Ramos (cell line): ENCODE measurements around the gene WSCD2.

Experiments used
- in situ Hi-C: fragments of 300-500 bp; cut with MboI; formaldehyde crosslinking; loops from one replicate; pipeline ENCODE4 v1.14.3; 2022; ENCODE audit warnings: low sequenced_read_pairs; ENCODE audit not compliant: unreplicated experiment

The WSCD2 gene

DNA sequence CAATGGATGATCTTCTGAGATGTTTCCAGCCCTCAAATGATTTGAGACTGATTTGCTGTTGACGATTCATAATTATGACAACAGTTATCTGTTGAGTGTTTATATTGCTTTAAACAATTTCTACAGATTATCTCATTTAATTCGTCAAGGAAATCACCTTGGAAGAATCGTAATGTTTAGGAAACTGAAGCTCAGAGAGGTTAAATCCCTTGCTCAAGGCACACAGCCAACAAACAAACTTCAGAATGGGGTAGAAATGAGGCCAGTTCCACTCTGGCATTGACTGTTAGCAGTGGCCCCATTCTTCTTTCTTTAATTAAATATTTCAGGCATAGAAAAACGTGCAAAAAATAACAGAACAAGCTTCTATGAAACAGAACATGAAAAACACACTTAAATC is 4.0 kb upstream of the WSCD2 start:
- in situ Hi-C loops, result no loop called here

DNA sequence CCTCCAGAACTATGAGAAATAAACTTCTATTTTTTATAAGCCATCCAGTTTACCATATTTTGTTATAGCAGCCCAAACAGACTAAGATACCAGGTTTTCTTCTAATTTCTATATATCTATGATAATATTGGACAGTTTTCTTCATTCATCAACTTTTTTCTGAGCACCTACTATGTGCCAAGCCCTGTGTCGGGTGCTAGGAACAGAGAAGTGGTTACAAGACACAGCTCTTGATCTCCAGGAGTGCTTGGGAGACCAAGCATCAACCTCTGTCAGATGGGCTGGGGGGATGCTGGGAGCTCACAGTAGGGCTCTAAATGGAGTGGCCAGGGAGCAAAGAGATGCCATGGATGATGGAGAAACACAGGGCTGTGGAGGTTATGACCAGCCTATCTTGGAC is 2.9 kb upstream of the WSCD2 start:
- in situ Hi-C loops, result no loop called here

DNA sequence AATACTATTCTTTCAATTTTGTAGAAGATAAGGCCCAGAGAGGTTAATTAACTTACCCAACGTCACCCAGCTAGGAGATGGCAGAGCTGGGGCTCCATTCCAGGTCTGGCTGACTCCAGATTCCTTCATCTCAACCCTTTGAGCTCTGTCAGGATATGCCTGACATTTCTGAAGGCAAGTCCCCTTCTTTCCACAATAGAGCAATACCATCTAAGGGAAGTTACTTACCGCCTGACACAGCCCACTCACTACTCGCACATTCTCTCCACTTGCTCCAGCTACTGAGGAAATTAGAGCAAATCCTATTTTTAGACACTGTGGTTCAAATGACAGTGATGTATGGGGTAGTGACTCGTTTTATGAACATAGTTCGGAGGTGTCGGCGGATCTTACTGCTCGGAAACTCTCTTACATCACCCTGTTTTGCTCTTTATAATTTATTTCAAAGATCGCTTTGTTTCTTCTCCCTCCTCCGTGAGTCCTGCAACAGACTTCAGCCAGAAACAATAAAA is 2.0 kb upstream of the WSCD2 start:
- in situ Hi-C loops, result no loop called here

DNA sequence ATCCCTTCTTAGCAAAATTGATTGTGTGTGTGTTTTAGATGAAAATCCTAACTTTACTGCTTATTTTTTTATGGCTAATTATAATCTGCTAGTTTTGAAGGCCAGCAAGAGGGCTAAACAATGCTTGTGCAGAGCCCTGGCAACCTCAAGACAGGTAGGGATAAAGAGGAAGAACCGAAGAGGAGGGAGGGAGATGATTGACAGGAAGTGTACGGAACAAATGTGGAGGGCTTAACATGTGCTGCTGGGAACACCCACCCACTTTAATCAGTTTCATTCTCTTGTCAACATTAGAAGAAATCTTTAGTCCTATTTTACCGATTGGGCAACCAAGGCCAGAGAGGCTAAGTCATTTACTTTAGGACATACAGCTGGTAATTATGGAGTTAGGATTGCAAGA is 1.4 kb upstream of the WSCD2 start:
- in situ Hi-C loops, result no loop called here

DNA sequence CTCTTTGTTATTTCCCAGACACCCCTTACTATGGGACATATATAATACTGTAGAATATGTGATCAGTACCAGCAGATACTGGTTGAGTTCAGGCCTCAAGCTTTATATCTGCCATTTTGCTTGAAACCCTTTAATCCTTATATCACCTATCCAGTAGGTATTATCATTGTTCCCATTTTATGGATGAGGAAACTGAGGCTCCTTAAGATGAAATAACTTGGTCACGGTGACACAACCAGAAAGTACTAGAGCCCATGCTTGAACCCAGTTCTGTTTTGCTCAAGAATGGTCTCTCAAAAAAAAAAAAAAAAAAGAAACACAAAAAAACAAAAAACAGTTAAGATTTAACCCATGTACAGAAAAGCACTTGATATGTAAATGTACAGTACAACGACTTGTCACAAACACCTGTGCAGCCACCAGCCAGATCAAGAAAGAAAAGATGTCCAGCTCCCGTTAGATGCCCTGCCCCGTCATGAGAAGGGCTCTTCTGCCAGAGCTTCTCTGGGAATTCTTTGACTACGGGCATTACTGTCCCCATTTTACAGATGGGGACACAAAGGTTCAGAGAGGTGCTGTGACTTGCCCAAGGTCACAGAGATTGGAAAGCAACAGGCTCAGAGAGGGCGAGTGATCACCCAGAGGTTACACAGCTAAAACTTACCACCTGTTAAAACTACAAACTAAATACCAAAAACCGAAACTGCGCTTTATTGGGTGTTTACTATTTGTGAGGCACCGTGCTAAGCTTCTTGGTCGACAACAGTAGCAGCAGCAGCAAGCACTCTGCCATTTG is 669 bp upstream of the WSCD2 start:
- in situ Hi-C loops, result no loop called here

DNA sequence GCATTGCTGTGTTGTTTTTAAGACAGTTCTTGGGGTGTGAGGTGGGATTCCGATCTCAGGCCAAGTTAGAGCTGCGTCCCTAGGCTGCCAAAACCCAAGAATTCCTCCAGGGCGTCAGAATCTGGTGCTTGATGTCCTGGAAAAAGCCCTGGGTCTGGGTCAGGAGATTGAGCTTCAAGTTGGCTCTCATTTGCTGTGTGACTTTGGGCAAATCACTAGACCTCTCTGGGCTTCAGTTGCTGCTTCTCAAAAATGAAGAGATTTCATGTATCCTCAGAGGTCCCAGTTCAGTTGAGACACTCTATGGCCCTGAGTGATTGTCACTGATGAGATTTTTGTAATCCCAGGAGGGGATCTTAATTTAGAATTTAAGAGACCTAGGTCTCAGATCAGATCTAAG is 1.9 kb downstream of the WSCD2 start:
- in situ Hi-C loops, result no loop called here

DNA sequence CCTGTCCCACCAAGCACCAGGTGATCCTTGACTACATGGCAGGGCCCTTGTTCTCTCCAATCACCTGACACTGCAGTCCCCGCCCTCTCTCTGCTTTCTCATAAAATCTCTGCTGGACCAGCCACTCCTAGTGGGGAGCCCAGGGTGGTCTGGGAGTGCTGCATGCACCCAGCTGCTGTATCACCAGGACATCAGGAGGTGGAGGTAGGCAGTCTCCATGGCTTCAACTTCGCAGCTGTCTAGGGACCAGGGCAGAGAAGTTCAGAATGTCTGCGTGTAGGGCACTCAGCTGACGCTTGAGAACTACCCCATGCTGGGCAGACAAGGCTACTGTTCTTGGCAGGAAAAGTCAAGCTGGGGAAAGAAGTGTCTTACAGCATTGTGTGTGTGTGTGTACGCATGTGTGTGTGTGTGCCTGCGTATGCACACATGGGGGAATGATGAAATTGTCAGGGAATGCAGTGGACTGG is 2.6 kb downstream of the WSCD2 start:
- in situ Hi-C loops, result no loop called here

DNA sequence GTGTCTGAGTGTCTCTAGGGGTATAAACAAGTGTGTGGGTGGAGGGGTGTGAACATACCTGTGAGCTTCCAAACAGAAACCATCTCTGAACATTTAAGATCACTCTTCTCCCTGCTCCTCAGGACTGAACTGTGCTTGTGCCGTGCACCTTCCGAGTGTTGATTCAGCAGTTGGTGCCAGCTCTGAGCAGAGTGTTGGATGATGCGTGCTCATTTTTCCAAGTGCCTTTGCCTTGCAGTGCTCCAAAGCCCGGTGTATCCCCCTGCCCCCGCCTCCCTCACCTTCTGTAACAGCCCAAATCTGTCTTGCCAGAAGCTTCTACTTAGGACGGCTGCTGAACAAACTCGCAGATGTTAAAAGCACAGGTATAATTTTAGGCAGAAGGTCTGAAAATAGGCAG is 4.4 kb downstream of the WSCD2 start:
- in situ Hi-C loops, result no loop called here

DNA sequence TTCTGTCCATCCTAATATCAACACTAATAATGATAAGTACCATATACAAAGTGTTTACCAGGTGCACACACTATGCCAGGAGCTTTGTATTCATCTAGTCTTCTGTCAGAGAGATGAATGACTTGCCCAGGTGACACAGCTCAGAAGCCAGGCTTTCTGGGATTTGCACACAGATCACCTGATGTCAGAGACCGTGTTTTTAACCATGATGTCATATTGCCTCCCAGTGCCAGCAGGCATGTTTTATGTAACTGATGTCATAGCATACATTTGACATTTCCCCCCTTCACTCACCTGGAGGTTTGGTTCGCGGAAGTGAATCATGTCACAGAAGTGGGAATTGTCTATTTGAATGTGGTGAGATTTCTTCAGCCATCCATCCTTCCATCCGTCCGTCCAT is 5.7 kb downstream of the WSCD2 start:
- in situ Hi-C loops, result no loop called here

DNA sequence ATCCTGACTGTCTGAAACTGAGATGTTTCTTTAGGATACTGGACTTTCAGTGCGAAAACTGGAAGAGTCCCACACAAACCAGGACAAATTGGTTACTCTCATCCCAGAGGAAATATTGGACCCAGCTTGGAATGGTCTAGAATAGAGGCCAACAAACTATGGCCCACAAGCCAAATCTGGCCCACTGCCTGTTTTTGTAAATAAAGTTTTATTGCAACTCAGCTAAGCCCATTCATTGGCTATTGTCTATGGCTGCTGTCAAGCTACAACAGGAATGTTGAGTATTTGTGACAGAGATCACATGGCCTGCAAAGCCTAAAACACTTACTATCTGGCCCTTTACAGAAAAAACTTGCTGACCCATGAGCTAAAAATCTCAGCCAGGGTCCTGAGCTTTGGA is 6.5 kb downstream of the WSCD2 start:
- in situ Hi-C loops, result no loop called here

DNA sequence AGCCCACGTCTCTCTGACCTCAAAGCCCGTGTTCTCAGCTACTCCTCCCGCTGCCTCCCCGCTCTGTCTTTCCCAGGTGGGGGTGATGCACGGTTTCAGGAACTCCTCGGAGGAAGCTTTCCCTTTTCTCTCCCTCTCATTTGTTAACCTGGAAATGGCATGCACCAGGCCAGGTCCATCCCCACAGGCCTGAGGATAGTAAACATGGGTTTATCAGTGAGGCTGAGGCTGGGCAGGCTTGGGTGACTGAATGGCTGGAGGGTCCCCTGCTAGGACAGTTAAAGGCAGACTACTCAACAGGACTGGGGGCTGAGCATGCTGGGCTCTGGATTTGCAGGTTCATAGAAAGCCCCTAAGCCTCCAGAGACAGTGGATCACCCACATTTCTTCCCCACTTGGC is 7.6 kb downstream of the WSCD2 start:
- in situ Hi-C loops, result no loop called here

DNA sequence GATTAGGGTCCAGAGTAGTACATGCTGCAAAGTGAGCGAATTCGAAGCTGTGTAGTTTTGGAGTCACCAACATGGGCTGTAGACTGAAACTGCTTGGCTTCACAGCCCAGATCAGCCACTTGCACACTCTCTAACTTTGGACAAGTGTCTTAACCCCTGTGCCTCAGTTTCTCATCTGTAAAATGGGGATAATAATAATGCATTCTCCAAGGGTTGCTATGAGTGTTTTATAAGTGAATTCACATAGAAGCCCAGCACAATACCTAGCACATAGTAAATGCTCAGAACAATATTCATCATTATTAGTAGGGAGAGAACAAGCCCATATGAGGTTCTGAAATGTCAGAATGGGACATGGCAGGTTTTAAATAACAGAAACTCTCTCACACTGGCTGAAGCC is 10.4 kb downstream of the WSCD2 start:
- in situ Hi-C loops, result no loop called here

DNA sequence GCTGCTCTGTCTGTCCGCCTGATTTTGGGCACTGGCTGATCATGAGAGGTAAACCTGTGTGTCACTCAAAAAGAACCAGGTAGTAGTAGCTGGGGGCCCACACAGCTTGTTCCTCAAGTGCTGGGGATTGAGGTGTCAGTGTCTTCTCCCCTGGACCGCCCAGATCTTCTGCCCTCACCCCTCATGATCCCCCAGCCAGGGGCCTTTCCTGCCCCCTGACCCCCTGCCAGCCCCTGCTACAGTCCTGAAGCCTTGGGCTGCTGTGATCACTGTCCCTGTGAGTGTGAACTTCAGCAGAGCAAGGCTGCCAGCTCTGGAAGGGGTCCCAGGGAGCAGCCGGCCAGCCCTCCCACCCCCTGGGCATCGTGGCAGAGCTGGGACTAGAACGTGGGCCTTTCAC is 11.4 kb downstream of the WSCD2 start:
- in situ Hi-C loops, result no loop called here

DNA sequence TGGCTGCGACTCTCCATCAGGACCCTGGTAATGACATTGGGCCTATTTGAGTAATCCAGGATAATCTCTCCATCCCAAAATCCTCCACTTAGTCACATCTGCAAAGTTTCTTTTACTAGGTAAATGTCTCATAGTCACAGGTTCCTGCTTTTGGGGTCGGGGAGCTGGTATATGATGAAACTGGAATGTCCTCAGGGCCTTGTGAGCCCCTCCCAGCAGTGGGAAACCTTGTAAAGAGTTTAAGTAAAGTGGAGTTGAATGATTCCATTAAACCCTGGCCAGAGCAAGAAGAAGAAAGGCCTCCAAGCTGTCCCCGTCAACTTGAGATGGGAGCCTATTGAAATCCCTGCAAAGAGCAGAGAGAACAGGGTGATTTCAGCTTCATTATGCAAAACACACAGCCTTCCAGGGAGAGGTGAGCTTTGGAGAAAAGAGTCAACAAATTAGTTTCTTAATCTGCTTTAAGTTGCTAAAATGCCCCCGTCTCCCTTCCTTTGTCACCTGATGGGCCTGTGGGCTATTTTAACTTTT is 12.6 kb downstream of the WSCD2 start:
- in situ Hi-C loops, result no loop called here

DNA sequence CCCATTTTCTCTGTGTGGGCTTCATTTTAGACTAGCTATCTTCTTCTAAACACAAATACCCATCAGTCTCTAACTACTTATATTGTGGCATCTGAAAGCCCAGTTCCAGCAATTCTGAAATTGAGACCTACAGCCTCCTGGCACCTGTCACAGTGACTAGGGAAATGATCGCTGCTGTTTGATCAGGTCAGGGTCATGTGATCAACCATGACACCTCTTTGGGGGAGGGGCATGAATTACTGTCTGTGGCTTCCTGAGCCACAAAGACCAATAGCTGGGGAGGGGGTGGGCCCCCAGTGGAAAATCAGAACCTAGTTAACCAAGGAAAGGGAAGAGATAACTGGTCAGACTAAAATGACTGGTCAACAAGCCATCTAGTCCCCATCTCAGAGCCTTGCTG is 14.1 kb downstream of the WSCD2 start:
- in situ Hi-C loops, result no loop called here

DNA sequence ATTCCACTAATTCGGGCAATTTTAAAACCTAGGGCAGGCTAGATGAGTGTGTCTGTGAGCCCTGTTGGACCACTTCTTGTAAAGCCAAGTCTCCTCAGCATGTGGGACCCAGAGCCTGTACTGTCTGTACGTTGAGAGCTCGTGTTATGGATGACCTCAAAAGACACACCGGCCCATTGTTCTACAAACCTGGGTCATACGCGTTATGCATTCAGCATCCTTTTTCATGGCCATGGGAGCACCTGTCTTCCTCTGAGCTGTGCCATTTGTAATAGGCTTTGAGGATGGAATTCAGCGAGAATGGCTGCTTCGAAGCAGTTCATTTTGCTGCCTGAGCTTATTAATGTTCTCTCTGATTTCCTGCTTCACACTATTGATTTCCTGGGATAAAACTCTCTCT is 15.0 kb downstream of the WSCD2 start:
- in situ Hi-C loops, result no loop called here

DNA sequence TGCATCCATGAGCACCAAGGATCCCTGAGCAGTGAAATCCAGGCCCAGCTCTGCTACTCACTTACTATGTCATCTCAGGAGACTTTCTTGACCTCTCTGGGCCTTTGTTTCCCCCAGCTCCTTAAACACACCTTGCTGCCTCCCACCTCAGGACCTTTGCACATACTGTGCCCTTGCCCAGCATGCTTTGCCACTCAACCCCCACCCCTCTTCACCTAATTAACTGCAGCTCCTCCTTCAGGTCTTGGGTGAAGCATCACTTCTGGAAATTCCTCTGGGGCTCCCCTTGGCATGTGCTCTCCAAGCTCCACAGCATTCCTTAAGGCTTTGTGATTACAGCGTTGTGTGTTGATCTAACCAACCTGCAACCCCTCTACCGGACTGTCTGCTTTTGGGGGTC is 15.9 kb downstream of the WSCD2 start:
- in situ Hi-C loops, result no loop called here

DNA sequence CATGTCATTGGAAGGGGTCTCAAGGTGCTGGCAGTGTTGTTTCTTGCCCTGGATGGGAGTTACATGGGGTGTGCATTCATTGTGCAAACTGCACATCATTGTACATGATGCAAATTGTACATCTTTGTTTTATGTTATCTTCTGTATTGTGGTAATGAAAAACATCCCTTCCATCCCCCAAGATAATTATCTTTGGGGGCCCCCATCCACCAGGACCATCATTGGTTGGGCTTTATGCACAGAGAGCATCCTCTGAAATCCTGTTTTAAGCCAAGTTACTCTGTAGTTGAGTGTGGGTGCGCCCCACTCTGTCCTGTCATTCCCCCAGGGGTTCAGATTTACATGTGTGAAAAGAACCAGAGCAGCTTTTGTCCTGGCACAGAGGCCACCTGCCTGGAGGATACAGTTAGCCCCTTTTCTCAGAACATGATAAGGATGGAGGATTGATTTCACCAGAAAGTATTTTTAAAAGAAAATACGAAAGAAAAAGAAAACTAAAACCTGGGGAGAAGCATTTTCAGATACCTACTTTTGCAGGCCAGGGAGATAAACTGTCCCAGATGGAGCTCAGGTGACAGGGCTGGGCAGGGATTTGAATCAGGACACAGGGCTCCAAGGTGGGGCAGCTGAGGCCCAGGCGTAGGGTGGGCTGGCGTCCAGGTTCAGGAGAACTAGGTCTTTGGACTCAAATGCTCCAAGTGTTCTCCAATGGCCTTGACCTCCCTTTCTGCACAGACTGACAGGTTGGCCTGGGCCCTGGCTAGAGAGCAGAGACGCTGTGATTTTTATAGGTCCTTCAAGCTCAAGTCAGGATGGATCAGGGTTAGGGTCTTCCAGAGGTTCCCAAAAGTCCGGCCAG is 17.2 kb downstream of the WSCD2 start:
- in situ Hi-C loops, result no loop called here

DNA sequence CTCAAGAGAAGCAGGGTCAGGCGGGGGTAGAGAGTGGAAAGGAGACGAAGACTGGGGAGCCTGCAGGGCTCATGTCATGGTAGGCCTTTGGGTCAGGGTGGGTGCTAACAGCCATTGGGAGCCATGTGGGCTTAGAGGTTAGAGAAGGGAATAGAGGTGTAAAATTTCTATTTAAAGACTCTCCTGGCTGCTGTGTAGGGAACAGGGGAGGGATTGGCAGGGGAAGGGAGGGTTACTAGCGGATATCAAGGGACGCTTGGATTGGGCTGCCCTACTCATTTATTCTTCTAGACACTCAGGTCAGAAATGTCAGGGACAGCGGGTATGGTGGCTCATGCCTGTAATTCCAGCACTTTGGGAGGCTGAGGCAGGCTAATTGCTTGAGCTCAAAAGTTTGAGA is 18.2 kb downstream of the WSCD2 start:
- in situ Hi-C loops, result no loop called here

DNA sequence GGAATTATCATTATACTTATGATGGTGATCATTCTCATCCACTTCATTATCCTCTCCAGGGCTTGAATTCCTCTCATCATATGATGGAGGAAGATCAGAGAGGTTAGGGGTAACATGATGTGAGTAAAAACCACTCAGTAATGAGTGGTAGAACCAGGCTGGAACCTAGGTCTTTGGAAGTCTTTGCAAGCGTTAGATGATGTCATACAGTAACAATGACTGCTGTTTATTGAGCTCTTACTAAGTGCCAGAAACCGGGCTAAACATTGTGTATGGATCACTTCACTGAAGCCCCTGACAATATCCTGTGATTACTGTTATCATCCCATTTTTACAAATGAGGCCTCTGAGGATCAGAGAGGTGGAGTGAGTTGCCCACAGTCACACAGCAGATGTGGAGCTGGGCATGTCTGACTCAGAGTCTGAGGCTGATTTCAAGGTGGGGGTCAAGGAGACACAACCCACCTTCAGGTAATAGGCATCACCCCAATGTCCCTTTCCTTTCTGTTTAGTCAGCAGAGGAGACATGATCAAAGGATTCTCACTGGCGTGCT is 19.5 kb downstream of the WSCD2 start:
- in situ Hi-C loops, result no loop called here

DNA sequence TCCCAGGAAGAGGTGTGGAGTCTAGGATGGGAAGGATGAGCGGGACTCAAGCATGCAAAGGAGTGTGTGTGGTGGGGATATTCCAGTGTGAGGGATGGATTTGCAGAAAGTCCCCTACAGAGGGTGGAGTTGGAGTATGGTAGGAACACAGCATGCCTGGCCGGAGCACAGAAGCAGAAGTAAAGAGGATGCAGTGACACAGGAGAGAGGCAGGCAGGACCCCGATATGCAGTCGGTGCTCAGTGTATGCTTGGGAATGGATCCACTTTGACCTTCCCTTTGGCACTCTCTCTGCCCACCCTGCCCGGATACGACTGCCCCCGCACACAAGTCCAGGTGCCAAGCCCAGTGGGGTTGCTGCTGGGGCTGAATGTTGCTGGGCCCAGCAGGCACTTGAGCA is 21.3 kb downstream of the WSCD2 start:
- in situ Hi-C loops, result no loop called here
